Stimulated activated CD8-positive, alpha-beta memory T cell treated with anti-CD3 and anti-CD28 coated beads, Interleukin-12 subunit alpha, Interleukin-12 subunit beta, amount 100 ng/mL, for 24 hours (primary cell): ENCODE data around the gene FLYWCH2.

Experiments used
- DNase-seq: peaks from one replicate; pipeline ENCODE4 v3.0.0-alpha.2; 2020; ENCODE audit errors: extremely low read depth

FLYWCH2 gene

GRCh38 chr16:2853531-2854073 lies 29.4 kb upstream of the FLYWCH2 start:
- DNase-seq: no peak

DNA sequence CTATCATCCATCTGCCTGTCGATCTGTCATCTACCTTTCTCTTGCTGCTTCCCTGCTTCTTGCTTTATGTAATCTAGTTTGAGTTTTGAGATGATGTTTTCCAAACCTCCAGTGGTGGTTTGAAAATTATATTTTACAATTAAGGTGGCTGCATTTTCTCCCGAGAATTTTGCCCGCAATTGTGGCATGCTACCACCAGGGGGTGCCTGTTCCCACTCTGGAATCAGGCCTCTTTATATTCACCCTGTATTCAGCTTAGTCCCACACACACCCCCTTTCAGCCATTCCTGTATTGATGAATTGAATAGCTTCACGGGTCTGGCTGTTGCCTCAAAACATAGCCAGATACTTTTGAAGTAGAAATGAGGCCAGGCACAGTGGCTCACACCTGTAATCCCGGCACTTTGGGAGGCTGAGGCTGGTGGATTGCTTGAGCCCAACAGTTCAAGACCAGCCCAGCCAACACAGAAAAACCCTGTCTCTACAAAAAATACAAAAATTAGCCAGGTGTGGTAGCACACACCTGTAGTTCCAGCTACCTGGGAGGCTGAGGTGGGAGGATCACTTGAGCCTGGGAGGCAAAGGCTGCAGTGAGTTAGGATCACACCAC lies 28.2 kb upstream of the FLYWCH2 start:
- no peak for DNase-seq

- no peak for DNase-seq
Observed at GRCh38 chr16:2855536-2855935, 27.5 kb upstream of the FLYWCH2 start.

GRCh38 chr16:2856061-2856670 lies 26.8 kb upstream of the FLYWCH2 start:
- no peak for DNase-seq

DNA sequence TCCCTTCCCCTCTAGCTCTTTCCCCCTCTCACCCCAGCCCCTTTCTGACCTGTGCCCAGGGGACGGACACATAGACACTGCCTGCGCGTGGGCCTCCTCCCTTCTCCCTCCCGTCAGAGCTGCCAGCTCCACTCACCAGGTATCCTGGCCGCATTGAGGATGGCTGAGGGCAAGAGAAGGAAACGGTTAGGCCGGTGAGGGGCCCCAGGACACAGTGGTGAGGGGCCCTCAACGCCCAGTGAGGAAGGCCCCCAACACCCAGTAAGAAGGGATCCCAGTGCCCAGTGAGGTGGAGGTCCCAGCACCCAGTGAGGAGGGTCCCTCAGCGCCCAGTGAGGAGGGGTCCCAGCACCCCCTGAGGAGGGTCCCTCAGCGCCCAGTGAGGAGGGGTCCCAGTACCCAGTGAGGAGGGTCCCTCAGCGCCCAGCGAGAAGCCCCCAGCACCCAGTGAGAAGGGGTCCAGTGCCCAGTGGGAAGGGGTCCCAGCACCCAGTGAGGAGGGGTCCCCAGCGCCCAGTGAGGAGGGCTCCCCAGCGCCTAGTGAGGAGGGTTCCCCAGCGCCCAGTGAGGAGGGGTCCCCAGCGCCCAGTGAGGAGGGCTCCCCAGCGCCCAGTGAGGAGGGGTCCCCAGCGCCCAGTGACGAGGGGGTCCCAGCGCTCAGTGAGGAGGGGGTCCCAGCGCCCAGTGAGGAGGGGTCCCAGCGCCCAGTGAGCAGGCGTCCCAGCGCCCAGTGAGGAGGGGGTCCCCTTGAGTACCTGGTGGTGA lies 26.1 kb upstream of the FLYWCH2 start:
- no peak for DNase-seq

DNA sequence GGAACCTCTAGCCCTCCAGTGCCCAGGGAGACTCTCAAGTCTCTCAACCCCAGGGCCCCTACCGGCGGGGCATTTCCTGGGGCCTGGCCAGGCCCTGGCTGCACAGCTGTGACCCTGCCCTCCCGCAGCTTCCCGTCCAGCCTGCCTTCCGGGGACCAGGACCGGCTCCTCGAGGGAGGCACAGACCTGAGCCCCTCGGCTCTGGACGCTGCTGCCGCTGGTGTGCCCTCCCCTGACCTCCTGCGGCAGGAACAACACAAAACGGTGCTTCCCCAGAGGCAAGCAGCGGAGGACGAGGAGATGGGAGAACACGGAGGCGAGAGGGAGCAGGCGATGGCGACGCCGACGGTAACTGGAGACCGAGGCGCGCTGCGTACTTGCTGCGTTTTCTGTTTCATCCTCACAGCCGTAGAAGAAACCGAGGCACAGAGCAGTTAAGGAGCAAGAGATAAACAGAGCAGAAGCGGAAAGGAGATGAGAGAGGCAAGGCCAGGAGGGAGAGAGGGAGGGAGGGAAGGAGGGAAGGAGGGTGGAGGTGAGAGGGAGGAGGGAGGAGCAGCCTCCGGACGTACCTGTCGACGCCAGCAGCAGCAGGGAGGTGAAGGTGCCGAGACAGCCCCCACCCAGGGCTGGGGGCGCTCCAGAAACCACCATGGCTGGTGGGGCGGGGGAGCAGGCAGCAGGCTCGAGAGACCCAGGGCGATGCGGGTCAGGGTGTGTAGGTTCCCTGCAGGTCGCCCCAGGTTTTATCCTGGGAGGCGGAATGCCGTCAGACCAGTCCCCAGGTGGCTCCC lies 25.4 kb upstream of the FLYWCH2 start, which contains the start of gene PRSS22:
PRSS22 (minus strand) TSS at position 720 of the 794 bp plus-strand sequence; CDS start at position 654, 66 bp downstream.
- DNase-seq: no peak

GRCh38 chr16:2858245-2859025 lies 24.6 kb upstream of the FLYWCH2 start:
- no peak for DNase-seq

- no peak for DNase-seq
Observed at GRCh38 chr16:2859686-2860265, 23.2 kb upstream of the FLYWCH2 start.

- no peak for DNase-seq
Observed at GRCh38 chr16:2860826-2861567, 22.0 kb upstream of the FLYWCH2 start.

DNA sequence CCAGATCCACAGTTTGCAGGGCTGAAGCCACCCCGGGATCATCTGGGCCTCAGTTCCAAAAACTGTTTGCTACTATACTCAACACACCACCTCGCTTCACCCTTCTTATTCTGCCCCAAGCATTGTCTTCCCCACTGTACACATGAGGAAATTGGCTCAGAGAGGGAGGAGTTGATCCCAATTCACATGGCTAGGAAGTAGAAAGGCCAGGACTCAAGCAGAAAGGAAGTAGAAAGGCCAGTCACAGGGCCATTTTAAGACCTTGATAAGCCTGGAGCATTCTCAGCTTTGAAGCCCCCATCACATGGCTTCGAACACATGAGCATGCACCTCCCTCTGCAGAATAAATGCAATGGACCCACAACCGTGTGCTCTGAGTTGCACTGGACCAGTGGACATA lies 17.4 kb upstream of the FLYWCH2 start:
- no peak for DNase-seq

DNA sequence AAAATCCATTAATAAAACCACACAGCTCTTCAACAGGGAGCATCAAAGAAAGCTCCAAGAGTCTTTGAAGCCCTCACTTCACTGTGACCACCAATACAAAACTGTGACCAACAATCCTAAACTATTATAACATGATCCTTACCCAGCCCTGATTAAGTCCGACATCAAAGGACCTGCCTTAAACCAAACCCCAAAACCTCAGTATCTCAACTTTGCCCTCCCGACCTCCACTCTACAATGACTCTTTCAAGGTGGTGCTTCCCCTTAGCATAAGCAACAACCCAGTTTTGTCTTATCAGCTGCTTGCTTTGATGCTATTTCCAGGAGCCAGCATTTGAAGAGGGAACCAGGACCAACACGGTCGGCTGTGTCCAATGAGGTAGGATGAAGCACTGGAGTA lies 16.6 kb upstream of the FLYWCH2 start:
- no peak for DNase-seq

DNA sequence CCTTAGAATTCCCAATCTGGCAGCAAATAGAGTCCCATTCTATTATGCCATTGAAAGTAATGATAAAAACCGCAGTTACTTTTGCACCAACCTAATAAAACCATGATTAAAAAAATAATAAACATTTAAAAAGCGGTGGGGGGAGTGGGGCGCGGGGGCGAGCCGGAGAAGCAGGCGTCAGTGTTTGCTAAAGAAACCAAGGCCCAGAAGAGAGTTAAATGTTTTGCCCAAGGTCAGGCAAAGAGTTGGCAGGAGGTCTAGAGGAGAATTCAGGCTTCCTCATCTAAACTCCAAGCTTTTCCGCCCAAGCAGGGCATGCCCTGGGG lies 15.4 kb upstream of the FLYWCH2 start:
- no peak for DNase-seq

DNA sequence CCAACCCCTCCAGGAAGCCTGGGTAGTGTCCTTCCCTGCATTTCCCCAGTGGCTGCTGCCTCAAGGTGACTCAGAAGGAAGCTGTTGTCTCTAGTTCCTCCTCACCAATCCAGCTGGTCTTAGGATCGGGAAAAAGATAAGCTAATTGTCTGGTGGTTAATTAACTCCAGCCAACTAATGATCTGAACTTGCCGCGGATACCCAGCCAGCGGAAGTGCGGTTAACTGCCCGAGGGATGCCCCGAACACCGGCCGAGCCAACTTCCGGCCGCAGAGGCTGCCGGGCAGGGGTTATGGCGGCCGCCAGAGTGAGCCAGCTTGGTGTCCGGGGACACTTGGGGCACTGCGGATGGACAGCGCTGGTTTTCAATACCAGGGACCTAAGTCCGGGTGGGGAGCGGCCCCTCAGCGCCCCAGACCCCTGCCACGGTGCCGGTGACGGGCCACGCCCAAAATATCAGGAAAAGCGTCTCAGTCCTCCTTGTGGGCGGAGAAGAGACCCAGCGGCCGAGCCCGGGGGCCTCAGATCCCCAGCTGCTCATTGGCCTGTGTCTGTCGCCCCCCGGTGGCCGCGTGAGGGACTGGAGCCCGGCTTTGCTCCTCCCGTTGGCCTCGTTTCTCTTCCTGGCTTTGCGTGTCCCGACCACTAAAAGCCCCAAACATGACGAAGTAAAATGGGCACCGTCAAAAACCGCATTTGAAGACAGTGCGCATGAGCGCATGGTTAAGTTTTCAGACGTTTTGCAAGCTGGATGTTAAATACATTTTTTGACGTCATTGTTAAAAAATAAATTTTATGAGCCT lies 14.8 kb upstream of the FLYWCH2 start:
- DNase-seq: peak; percentile 88

DNA sequence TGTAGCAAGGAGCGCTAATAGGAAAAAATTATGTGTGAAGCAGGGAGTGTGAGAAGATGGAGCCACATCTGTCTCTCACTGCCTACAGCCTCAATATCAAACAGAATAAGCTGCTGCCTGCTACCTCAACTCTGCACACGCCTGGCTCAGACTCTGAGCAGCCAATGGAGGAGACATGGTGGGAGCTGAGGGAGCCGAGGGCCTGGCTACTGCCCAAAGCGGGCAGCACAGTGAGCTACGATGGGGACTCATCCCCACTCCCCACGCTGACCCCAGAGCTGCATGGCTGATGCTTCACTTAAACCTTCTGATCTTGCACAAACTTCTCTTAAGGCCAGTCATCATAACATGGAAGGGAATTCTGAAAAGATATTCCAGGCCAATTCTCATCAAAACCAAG lies 11.1 kb upstream of the FLYWCH2 start:
- DNase-seq: no peak

- DNase-seq: no peak
Observed at GRCh38 chr16:2874032-2874911, 8.7 kb upstream of the FLYWCH2 start.

DNA sequence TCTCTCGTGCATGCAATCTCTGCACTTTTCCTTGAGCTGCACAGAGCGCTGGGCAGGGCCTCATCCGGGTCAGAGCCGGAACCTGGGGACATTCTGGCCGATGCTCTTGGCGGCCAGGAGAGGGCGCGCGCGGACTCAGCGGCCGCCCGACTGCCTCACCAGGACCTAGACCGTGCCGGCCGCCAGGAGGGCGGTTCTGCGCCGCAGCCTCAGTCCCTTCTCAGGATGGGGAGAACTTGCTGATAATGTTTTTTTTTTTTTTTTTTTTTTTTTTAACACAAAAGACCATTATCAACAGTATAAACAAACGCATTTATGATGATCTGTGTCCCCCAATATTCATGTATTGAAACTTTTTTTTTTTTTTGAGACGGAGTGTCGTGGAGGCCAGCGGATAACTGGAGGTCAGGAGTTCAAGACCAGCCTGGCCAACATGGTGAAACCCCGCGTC lies 8.1 kb upstream of the FLYWCH2 start:
- no peak for DNase-seq

DNA sequence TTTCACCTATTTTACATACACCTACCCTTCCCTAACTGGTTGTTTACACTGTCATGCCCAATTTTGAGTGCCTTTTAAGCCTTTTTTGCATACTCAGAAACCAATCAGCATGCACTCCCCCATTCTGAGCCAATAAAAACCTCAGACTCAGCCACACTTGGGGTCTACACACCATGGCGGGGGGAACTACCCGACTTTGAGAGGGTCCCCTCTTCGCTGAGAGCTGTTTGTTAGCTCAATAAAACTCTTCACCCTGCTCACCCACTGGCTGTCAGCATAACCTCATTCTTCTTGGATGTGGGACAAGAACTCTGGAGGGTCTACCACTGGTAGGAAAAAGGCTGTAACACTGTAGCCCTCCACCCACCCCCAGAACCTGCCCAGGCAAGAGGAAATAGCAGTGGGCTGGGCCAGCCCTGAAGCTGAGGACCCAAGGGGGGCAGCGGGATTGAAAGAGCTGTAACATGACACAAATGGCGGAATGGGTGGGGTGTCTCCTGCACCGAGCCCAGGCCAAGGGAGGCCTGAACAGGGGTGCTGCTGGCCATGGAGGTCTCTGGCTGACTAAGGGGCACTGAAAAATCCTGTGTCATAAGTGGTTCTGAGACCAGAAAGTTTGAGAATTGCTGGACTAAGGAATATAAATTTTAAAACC lies 3.0 kb upstream of the FLYWCH2 start:
- no peak for DNase-seq
